KMS-11 (cell line): ENCODE measurements around the gene CDH4.

Experiments used
- H2AFZ ChIP-seq: fragments of 200-600 bp; sonication (generic); 2 replicates; pipeline ENCODE4 v1.6.1; 2016; ENCODE audit warnings: antibody characterized with exemption, mixed run types, low read depth
- H3K27ac ChIP-seq: fragments of 200-600 bp; sonication (generic); 2 replicates; pipeline ENCODE4 v1.6.1; 2016; ENCODE audit warnings: mild to moderate bottlenecking, mixed run types
- H3K27me3 ChIP-seq: fragments of 200-600 bp; sonication (generic); 2 replicates; pipeline ENCODE4 v1.6.1; 2017; ENCODE audit warnings: mild to moderate bottlenecking, low read depth, mixed run types, moderate library complexity; ENCODE audit not compliant: insufficient read depth
- H3K36me3 ChIP-seq: fragments of 200-600 bp; sonication (generic); 2 replicates; pipeline ENCODE4 v1.6.1; 2017; ENCODE audit warnings: mild to moderate bottlenecking, mixed run types; ENCODE audit not compliant: insufficient read depth
- H3K4me1 ChIP-seq: fragments of 200-600 bp; sonication (generic); 2 replicates; pipeline ENCODE4 v1.6.1; 2016; ENCODE audit warnings: mild to moderate bottlenecking, low read depth, mixed run types; ENCODE audit not compliant: poor library complexity, severe bottlenecking
- H3K4me2 ChIP-seq: fragments of 200-600 bp; sonication (generic); 2 replicates; pipeline ENCODE4 v1.7.0; 2016; ENCODE audit warnings: mild to moderate bottlenecking, mixed run types
- H3K4me3 ChIP-seq: fragments of 200-600 bp; sonication (generic); IDR thresholded peaks from 2 replicates; pipeline ENCODE4 v1.6.1; 2017; ENCODE audit warnings: low read depth, low read length, mixed read lengths; ENCODE audit not compliant: insufficient read depth
- H3K79me2 ChIP-seq: fragments of 200-600 bp; sonication (generic); 2 replicates; pipeline ENCODE4 v1.6.1; 2016; ENCODE audit warnings: low read depth, mixed run types; ENCODE audit not compliant: insufficient read depth
- H3K9ac ChIP-seq: fragments of 200-600 bp; sonication (generic); 2 replicates; pipeline ENCODE4 v1.6.1; 2016; ENCODE audit warnings: mild to moderate bottlenecking, mixed run types
- H4K20me1 ChIP-seq: fragments of 200-600 bp; sonication (generic); 2 replicates; pipeline ENCODE4 v1.6.1; 2016; ENCODE audit warnings: mild to moderate bottlenecking, mixed run types; ENCODE audit not compliant: insufficient read depth
- TF ChIP-seq, protein P1 (sequence below): fragments of 200-600 bp; sonication (generic); conservative IDR thresholded peaks from 2 replicates; pipeline ENCODE4 v1.6.1; 2017; ENCODE audit warnings: low read depth, mild to moderate bottlenecking, antibody characterized with exemption, low read length, moderate library complexity, mixed read lengths

Gene CDH4

GRCh38 chr20:61700595-61701140 lies 448.6 kb downstream of the CDH4 start:
- no peak overlapping the region for H3K9ac ChIP-seq
- no peak overlapping the region for H3K4me2 ChIP-seq
- H3K4me3 ChIP-seq = no peak overlapping the region
- no peak overlapping the region for H3K27ac ChIP-seq
- TF ChIP-seq, protein P1, sequence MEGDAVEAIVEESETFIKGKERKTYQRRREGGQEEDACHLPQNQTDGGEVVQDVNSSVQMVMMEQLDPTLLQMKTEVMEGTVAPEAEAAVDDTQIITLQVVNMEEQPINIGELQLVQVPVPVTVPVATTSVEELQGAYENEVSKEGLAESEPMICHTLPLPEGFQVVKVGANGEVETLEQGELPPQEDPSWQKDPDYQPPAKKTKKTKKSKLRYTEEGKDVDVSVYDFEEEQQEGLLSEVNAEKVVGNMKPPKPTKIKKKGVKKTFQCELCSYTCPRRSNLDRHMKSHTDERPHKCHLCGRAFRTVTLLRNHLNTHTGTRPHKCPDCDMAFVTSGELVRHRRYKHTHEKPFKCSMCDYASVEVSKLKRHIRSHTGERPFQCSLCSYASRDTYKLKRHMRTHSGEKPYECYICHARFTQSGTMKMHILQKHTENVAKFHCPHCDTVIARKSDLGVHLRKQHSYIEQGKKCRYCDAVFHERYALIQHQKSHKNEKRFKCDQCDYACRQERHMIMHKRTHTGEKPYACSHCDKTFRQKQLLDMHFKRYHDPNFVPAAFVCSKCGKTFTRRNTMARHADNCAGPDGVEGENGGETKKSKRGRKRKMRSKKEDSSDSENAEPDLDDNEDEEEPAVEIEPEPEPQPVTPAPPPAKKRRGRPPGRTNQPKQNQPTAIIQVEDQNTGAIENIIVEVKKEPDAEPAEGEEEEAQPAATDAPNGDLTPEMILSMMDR = no peak
- no peaks in the 10 kb centered on the region for H4K20me1 ChIP-seq
- H3K79me2 ChIP-seq = no peaks in the 10 kb centered on the region
- no peaks in the 10 kb centered on the region for H3K36me3 ChIP-seq
- peaks cover 42% of the 10 kb centered on the region for H3K27me3 ChIP-seq
- no peaks in the 10 kb centered on the region for H3K4me1 ChIP-seq
- H2AFZ ChIP-seq = no peak overlapping the region

GRCh38 chr20:61701401-61701800 lies 449.3 kb downstream of the CDH4 start:
- Histone ChIP-seq H3K27me3 (peaks cover 45% of the 10 kb centered on the region), H3K9ac (no peak overlapping the region), H3K4me3 (no peak overlapping the region), H3K4me1 (no peaks in the 10 kb centered on the region), H3K4me2 (no peak overlapping the region), H3K36me3 (no peaks in the 10 kb centered on the region), H2AFZ (no peak overlapping the region), H4K20me1 (no peaks in the 10 kb centered on the region), H3K79me2 (no peaks in the 10 kb centered on the region), H3K27ac (no peak overlapping the region)
- TF ChIP-seq, protein P1 = no peak

DNA sequence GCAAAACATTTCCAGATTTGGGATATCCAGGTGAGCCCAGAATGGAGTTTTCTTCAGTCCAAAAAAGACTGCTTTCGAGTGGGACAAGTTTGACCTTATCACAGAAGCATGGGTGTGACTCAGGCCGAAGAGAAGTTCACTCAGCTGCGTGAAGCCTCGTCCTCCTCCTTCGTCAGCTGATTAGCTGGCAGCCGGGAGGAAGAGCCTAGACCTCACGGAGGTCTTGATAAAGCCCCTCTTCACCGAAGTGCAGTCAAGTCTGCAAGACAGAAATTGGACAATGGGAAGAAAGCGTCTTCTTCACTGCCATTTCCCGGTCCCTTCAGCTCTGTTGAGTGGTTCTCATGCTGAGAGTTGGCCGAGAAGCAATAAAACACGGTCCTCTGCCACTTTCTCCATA lies 449.7 kb downstream of the CDH4 start:
- Histone ChIP-seq H3K27ac (no peak overlapping the region), H4K20me1 (no peaks in the 10 kb centered on the region), H3K4me3 (no peak overlapping the region), H3K9ac (no peak overlapping the region), H3K27me3 (peaks cover 46% of the 10 kb centered on the region), H3K79me2 (no peaks in the 10 kb centered on the region), H2AFZ (no peak overlapping the region), H3K4me2 (no peak overlapping the region), H3K4me1 (no peaks in the 10 kb centered on the region), H3K36me3 (no peaks in the 10 kb centered on the region)
- TF ChIP-seq, protein P1 = no peak

GRCh38 chr20:61702246-61702645 lies 450.2 kb downstream of the CDH4 start:
- TF ChIP-seq, protein P1 = no peak
- no peak overlapping the region for H3K9ac ChIP-seq
- no peak overlapping the region for H3K27ac ChIP-seq
- H2AFZ ChIP-seq = no peak overlapping the region
- H3K27me3 ChIP-seq = peaks cover 44% of the 10 kb centered on the region
- no peaks in the 10 kb centered on the region for H4K20me1 ChIP-seq
- H3K4me3 ChIP-seq = no peak overlapping the region
- no peaks in the 10 kb centered on the region for H3K36me3 ChIP-seq
- no peak overlapping the region for H3K4me2 ChIP-seq
- H3K79me2 ChIP-seq = no peaks in the 10 kb centered on the region
- no peaks in the 10 kb centered on the region for H3K4me1 ChIP-seq
